ENCODE measurements around the gene ATXN2.
"Not testable (repeated sequence)": the region's sequence is repeated elsewhere in the genome, so short reads cannot be mapped to it uniquely, and the experiment has no call there.

ATXN2 gene

DNA sequence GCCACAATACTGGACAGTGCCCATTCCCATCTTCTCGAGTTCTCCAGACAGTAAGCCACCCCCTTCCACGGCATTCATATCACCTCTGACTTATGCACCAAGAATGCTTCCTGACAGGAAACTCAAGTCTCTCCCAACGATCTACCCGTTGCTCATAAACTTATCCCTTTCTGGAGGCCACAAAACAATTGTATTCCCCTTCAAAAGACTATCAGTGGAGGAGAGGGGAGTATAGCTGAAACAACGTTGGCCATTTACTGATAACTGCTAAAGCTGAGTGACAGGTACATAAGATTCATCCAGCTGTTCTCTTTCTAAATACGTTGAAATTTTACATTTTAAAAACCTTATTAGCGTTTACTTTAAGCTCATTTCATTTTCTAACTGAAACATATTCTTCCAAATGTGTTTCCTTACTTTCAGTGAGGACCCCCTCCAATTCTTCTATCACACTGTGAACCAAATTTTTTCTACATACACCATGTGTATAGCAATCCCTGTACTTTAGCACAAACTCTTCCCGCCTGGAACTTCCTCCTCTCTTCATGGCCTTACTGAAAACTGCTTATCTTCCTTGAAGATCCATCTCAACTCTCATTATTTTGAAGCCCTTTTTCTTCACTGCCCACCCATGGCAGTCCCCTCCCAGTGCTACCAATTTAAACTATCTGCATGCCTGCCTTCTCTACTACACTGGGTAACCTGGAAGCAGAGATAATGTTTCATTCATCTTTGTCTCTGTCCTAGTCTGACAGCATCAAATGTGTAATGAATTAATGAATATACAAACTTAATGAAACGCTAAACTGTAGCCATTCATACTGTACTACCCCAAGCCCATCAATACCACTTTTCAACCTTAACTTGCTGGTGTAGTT lies 28.8 kb downstream of the ATXN2 start:
- no peak for DNase-seq

DNA sequence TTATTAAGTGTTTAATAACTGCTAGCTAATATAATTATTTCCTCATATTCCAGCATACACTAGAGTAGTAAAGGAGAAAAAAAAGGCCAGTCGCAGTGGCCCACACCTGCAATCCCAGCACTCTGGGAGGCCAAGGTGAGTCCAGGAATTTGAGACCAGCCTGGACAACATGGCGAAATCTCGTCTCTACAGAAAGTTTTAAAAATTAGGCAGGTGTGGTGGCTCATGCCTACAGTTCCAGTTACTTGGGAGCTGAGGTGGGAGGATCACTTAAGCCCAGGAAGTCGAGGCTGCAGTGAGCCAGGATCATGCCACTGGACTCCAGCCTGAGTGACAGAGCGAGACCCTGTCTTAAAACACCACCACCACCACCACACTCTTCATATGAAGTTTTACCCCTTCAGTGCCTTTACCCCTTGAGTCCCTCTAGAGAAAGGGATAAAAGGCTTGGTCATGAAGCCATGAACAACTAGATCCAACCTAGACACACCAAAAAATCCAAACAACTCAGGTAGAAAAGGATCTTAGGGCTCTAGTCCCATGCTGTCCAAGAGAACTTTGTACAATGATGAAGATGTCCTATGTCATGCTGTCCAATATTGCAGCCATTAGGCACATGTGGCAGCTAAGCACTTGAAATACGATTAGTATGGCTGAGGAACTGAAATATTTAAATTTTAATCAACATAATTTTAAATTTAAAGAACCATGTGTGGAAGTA lies 29.6 kb downstream of the ATXN2 start:
- DNase-seq, result no peak

DNA sequence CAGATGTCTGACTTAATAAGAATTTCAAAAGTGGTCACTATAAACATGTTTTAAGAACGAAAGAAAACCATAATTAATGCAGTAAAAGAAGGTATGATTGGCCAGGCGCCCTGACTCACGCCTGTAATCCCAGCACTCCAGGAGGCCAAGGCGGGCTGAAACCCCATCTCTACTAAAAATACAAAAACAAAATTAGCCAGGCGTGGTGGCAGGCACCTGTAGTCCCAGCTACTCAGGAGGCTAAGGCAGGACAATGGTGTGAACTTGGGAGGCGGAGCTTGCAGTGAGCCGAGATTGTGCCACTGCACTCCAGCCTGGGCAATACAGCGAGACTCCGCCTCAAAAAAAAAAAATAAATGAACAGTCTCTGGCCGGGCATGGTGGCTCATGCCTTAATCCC lies 38.3 kb downstream of the ATXN2 start:
- not testable (repeated sequence) for DNase-seq

DNA sequence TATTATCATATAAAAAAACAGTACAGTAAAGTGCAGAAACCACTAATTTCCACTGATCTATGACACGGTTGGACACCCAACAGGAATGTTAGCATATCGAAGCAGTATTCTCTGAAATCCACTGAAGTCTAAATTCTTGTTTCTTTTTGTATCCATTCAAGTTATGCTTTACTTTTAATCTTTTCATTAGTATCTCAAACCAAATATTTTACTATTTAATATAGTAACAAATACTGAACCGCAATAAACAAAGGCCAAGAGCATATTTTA lies 41.1 kb downstream of the ATXN2 start:
- DNase-seq, result no peak

DNA sequence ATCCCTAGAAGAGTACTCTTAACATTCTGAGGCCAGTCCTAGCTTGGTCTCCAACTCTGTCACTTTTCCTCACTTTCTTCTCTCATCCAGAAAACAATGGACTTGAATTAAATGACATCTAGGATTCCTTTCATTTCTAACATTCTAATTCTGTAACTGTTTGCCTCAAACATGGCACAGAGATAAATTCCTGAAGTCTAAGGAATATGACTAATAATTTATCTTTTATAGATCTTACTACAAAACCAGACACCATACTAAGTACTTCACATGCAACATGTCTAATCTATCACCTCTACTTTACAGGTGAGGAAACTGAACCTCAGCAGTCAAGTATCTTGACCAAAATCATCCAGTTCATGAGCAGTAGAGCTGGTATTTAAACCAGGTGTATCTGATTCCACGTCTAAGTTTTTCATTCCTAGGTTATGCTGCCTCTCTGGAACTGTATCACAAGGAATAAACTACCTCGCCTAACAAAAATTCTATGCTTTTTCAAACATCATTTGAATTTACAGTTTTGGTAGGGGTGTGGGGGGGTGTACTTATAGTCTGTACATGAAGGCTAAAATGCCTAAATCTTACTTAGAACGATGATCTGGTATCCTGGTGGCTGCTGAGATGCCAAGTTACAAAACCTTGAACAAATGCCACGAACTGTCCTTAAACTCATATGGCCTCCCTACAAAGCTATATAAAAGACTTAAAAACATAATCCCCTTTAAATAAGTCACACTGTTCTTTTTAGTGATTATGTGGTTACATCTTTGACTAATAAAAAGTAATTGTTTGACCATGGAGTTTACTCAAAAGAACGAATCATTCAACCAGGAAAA lies 41.6 kb downstream of the ATXN2 start:
- DNase-seq, result no peak

DNA sequence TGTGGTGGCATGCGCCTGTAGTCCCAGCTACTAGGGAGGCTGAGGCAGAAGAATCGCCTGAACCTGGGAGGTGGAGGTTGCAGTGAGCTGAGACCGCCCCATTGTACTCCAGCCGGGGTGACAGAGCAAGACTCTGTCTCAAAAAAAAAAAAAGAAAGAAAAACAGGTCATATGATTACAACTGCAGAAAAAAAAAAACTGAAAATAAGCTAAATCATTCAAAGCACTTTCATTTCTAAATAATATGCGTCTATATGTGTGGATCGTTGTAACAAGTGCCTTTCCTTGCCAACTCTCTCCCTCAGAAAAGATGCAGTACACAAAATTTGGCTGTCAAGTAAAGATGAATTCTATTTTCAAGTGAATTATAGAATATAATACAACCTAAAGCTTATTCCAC lies 42.4 kb downstream of the ATXN2 start:
- DNase-seq, result no peak

DNA sequence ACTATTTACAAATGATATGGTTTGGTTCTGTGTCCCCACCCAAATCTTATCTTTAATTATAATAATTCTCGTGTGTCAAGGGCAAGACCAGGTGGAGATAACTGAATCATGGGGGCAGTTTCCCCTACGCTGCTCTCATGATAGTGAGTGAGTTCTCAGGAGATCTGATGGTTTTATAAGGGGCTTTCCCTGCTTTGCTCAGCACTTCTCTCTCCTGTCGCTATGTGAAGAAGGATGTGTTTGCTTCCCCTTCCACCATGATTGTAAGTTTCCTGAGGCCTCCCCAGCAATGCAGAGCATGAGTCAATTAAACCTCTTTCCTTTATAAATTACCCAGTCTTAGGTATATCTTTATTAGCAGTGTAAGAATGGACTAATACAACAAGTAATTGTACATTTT lies 43.8 kb downstream of the ATXN2 start:
- DNase-seq, result not testable (repeated sequence)

DNA sequence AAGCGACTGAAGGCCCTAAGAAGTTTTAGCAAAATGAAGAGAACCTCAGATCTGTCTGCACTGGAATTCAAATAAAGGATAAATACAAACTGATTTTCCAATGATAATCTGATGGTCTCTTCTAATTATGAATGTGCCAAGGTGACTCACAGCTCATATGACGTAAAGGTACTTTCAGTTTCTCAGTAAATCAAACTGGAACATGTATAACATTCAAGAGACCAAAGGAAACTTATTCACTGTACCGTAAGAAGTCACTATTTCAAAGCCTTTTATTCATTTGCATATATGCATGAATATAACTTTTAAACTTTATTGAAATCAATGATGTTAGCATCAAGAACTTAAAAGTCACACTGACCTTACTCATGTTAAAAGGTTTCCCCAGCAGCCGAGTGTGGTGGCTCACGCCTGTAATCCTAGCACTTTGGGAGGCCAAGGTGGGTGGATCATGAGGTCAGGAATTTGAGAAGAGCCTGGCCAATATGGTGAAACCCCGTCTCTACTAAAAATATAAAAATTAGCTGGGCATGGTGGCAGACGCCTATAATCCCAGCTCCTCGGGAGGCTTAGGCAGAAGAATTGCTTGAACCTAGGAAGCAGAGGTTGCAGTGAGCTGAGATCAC lies 52.2 kb downstream of the ATXN2 start:
- no peak for DNase-seq

DNA sequence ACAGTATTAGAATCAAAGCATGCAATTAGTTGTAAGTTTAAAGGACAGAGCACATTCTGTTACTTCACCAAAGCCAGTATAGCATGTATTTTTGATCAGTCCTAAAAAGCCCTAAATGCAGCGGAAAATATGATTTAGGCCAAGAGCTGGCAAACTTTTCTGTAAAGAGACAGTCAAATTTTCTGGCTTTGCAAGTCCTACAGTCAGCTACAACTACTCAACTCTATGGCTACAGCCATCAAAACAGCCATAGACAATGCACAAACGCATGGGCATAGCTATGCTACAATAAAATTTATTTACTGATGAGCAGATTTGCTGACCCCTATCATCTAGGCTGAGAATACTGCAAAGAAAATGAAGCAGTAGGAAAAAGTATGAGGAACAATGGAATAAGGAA lies 52.9 kb downstream of the ATXN2 start:
- DNase-seq, result no peak

DNA sequence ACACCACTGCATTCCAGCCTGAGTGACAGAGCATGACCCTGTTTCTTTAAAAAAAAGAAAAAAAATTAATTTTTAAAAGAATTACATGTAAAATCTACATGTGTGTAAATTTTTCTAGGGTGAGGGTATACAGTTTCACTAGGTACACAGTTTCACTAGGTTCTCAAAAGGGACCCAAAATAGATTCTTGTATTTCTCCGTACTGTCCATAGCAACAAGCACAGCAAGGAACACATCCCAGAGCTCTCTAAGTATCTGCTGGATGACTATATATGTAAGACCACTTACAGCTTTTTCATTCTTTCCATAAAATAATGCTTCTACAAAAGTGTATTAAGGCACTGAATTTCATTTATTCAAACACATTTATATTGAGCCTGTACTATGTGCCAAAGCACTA lies 55.1 kb downstream of the ATXN2 start:
- DNase-seq, result no peak

DNA sequence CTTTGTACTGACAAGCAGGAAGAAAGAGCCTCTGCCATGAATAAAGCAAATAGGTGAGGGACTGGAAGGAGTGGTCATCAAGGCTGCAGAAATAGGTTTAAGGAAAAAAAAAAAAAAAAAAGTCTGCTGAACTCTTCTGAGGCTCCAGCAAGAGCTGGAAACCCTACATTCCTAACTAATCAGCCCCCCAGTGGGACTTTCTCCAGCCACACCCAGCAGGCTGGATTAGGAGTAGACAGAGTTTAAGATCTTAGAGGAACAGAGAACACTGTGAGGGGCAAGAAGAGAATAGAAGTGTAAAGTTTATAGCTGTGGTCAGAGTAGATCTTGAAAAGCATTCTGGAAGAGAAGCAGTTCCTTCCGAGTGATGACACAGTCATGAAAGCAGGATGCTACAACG lies 66.4 kb downstream of the ATXN2 start:
- no peak for DNase-seq

DNA sequence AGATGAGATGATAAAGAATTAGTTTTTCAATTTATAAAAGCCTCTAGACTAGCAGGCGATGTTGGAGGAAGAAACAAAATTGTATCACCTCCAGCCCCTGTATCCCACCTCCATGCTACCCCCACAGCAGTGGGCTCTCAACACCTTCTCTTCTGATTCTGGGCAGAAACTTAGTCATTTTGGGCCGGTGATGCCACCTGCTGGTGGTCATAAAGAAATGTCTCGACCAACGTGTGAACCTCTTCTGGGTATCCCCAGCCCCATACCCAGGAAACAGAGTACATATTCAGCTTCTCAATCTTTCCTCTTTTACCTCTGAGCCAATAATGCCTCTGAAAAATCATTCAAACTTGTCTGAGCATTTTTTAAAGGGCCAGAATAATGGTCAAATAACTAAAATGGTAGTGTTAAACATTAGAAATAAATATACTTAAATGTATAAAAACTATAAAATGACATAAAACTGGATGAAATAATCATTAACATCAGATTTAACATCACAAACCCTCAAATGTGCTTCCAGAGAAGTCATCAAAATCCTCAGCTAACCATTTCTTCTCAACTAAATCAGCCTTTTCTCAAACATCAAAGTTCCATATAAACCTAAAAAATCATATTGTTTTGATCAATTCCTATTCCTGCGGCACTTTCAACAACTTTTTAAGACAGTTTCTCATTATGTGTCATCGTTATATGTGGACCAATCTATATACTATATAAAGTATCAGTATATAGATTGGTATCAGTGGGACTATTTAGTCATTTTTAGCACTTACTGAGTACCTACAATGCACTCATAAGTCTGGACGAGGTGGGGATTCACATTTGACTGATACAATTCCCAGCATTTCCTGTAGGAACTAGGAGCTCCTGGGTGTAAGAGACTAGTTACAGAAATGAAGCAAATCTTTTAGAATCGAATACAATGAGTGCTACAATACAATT lies 69.4 kb downstream of the ATXN2 start:
- DNase-seq, result peak; percentile 66

DNA sequence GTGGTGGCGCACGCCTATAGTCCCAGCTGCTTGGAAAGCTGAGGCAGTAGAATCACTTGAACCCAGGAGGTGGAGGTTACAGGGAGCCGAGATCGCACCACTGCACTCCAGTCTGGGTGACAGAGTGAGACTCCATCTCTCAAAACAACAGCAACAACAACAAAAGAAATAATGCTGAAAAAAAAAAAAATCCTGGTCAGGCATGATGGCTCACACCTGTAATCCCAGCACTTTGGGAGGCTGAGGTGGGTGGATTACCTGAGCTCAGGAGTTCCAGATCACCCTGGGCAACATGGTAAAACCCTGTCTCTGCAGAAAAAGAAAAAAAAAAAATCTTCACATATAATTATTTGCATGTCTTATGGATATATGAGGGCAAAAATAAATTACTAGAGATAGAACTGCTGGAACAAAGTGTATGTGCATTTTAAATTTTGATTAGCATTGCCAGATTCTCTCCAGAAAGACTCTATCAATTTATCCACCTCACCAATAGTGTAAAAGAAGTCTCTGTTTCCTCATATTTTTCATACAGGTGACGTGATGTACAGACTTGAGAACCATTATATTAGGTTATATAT lies 75.4 kb downstream of the ATXN2 start:
- DNase-seq, result no peak

DNA sequence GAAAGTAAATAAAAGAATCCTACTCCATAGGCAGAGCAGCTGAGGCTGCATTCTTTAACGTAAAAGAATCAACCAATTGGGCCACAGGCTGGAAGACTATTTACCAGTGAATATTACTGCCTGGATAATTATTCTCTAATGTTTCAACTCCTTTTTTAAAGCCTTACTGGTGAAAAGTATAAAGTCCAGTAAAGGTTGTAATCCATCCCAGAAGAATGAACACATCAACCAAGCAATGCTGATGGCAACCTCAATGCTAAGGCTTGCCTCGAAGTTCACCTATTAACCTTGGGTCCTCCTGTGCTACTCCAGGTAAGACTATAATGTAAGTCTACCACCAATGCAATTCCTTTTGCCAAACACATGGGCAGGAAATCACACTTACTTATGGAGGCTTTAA lies 77.3 kb downstream of the ATXN2 start:
- DNase-seq, result no peak

DNA sequence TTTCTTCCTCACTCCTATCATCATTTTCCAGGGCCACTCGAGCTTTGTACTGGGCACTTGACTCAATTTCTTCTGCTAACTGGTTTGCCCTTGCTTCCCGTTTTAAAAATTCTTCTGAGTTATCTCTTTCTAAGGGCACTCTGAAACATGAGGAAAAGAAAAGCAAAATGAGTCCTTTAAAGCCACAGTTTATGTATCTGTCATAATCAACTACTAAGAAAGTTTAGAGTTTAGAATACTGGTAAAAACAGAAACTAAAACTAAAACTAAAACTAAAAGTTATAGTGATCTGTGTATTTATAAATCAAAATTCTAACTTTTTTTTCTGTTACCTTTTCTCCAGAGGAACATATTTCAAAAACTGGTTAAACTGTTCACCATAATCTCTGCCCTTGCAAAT lies 79.2 kb downstream of the ATXN2 start:
- DNase-seq, result no peak

DNA sequence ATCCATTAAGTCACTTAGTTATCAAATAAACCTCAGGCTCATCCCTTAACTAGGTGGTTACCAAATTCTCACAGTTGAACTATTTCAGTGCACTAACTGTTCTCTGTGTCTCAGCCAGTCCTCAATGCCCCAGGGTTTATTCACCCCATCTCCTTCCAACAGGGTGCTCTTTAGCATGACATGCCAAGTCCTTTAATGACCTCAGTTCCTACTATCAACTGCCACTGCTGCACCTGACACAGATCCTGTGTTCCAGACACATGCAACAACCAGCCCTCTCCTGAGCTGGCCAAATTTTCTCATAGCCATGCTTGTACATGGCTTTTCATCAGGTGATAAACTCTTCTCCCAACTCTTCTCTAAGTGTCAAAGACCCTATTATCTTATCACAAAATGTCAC lies 80.0 kb downstream of the ATXN2 start:
- no peak for DNase-seq

DNA sequence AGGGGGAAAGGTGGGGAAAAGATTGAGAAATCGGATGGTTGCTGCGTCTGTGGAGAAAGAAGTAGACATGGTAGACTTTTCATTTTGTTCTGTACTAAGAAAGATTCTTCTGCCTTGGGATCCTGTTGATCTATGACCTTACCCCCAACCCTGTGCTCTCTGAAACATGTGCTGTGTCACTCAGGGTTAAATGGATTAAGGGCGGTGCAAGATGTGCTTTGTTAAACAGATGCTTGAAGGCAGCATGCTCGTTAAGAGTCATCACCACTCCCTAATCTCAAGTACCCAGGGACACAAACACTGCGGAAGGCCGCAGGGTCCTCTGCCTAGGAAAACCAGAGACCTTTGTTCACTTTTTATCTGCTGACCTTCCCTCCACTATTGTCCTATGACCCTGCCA lies 91.4 kb downstream of the ATXN2 start:
- DNase-seq, result not testable (repeated sequence)

DNA sequence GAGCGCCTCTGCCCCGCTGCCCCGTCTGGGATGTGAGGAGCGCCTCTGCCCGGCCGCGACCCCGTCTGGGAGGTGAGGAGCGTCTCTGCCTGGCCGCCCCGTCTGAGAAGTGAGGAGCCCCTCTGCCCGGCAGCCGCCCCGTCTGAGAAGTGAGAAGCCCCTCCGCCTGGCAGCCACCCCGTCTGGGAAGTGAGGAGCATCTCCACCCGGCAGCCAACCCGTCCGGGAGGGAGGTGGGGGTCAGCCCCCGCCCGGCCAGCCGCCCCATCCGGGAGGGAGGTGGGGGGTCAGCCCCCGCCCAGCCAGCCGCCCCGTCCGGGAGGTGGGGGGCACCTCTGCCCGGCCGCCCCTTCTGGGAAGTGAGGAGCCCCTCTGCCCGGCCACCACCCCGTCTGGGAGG lies 91.9 kb downstream of the ATXN2 start:
- DNase-seq, result not testable (repeated sequence)

DNA sequence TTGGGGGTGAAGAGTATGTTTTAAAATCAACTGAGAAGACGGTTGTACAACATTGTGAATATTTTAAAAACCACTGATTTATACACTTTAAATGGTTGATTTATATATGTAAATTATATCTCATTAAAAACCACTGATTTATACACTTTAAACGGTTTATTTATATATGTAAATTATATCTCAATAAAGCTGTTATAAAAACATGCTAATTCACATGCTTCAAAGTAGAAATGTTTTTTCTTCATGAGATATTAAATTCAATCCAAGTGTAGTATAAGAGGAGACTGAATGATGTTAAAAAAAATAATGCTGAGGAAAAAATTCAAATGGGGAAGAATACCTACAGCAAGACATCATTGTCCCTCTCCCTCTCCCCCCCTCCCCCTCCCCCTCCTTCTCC lies 92.9 kb downstream of the ATXN2 start:
- no peak for DNase-seq

DNA sequence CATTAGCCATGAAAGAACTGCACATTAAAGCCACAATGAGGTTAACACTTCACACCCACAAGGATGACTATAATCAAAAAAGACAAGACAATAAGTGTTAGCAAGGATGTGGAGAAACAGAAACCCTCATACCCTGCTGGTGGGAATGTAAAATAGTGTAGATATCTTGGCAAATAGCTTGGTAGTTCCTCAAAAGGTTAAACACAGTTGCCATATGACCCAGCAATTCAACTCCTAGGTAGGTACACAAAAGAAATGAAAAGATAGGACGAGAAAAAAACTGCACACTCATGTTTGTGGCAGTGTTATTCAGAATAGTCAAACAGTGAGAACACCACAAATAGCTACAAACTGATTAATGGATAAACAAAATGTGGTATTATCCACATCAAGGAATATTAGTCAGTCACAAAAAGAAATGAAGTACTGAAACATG lies 93.5 kb downstream of the ATXN2 start:
- DNase-seq, result no peak

DNA sequence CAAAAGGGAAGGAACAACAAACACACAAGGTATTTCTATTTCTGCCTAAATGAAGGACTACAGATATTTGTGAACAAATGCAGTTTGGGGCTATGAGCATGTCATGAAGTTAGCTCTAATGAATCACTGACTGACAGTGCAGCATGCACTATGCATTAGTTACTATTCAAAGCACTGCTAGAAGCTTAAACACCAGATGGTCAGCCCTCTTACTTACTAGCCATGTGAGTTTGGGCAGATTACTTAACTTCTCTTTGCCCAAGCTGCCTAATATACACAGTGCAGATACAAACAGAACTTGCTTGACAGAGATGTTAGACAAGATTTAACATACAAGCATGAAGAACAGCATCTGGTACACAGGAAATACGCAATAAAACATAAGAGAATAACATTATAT lies 96.0 kb downstream of the ATXN2 start:
- no peak for DNase-seq

DNA sequence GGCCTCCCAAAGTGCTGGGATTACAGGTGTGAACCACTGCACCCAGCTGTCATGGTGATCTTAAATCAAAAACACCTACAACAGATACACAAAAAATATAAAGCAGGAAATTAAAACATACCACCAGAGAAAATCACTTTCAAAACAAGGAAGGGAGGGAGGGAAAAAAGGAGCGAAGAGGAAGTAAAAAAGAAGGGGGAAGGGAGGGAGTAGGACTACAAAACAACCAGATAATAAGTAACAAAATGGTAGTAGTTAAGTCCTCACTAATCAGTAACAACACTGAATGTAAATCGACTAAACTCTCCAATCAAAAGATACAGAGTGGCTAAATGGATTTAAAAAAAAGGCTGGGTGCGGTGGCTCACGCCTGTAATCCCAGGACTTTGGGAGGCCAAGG lies 104.4 kb downstream of the ATXN2 start:
- no peak for DNase-seq

All from activated CD8-positive, alpha-beta memory T cell treated with anti-CD3 and anti-CD28 coated beads, Interleukin-2, amount 50 U/mL, for 48 hours (primary cell).